ENCODE measurements around the gene GPR141. TPM values are rescaled to one million over a fixed set of nuclear protein-coding genes. Genes with fewer than 3 reads are reported as not detected.

GPR141 gene
- total RNA-seq, 1 experiment from 2014 or later, result not detected

- Histone ChIP-seq H3K27me3 (ENCODE audit: insufficient read depth, low read length) (no peaks in the 10 kb centered on the region; the same call in 1 of the 2 replicates), H2AFZ (ENCODE audit: low read depth, low read length, poor library complexity, severe bottlenecking) (no peak overlapping the region), H3K9me3 (ENCODE audit: control insufficient read depth in 1 of 2, insufficient read depth in 1 of 2, low read depth in 1 of 2, low read length in 2 of 2) (no peaks in the 10 kb centered on the region), H3K4me1 (ENCODE audit: control insufficient read depth in 1 of 2, insufficient read depth in 2 of 2, low read length in 2 of 2) (no peaks in the 10 kb centered on the region), H3K4me2 (ENCODE audit: low read length) (no peak overlapping the region), H3K79me2 (ENCODE audit: insufficient read depth, low read length) (no peaks in the 10 kb centered on the region), H3K4me3 (replicated peaks in 1 of 2; ENCODE audit: low read depth in 1 of 2, low read length in 2 of 2) (no peak overlapping the region), H3K9me2 (ENCODE audit: insufficient read depth) (no peaks in the 10 kb centered on the region), H3K27ac (ENCODE audit: low read depth, low read length) (no peak overlapping the region), H3K9ac (ENCODE audit: low read length) (no peak overlapping the region), H4K20me1 (ENCODE audit: insufficient read depth) (no peaks in the 10 kb centered on the region), H3K36me3 (ENCODE audit: control insufficient read depth in 1 of 2, insufficient read depth in 2 of 2, low read length in 2 of 2) (no peaks in the 10 kb centered on the region)
- POLR2A ChIA-PET, result no interaction called here
- RAD21 ChIA-PET (ENCODE audit: low non-redundant PET in 1 of 2, low total read pairs in 2 of 2, uncharacterized antibody in 2 of 2, unreplicated experiment in 2 of 2), result no interaction called here
- DNase-seq (ENCODE audit: low read depth, low spot score), result no peak
- TF ChIP-seq EGR1 (IDR thresholded peaks at IDR 0.05; ENCODE audit: low read depth), result no peak
- TF ChIP-seq ELF1 (IDR thresholded peaks at IDR 0.05; ENCODE audit: borderline replicate concordance, low read depth), result no peak
- no peak for TF ChIP-seq SRF (IDR thresholded peaks at IDR 0.05; ENCODE audit: low read depth)
- no peak for TF ChIP-seq POLR2AphosphoS5 (IDR thresholded peaks at IDR 0.05; ENCODE audit: low read depth, low read length)
- TF ChIP-seq MAX (IDR thresholded peaks at IDR 0.05), result no peak
- no peak for TF ChIP-seq CTCF (IDR thresholded peaks at IDR 0.05 in 2 of 3, conservative IDR thresholded peaks at IDR 0.05 in 1 of 3; ENCODE audit: borderline replicate concordance in 1 of 3, insufficient read depth in 1 of 3, low read depth in 2 of 3, low read length in 2 of 3)
- TF ChIP-seq EZH2 (IDR thresholded peaks at IDR 0.05), result no peak
- BruUV-seq (replicated peaks), result no TSS peak
- intact Hi-C loops (cut with micrococcal nuclease), result no loop called here
- ATAC-seq, result no peak
- CTCF ChIA-PET, result no interaction called here
These were observed 10.6 kb upstream of the GPR141 start for GRCh38 chr7:37672926-37673325.

GRCh38 chr7:37673523-37673922, 10.0 kb upstream of the GPR141 start:
- H3K36me3 ChIP-seq (ENCODE audit: control insufficient read depth in 1 of 2, insufficient read depth in 2 of 2, low read length in 2 of 2), result no peaks in the 10 kb centered on the region
- ChIA-PET POLR2A (no interaction called here), RAD21 (ENCODE audit: low non-redundant PET in 1 of 2, low total read pairs in 2 of 2, uncharacterized antibody in 2 of 2, unreplicated experiment in 2 of 2) (no interaction called here), CTCF (no interaction called here)
- no peak overlapping the region for H2AFZ ChIP-seq (ENCODE audit: low read depth, low read length, poor library complexity, severe bottlenecking)
- intact Hi-C loops (cut with micrococcal nuclease), result no loop called here
- no peak for DNase-seq (ENCODE audit: low read depth, low spot score)
- H4K20me1 ChIP-seq (ENCODE audit: insufficient read depth), result no peaks in the 10 kb centered on the region
- ATAC-seq, result no peak
- BruUV-seq (replicated peaks), result no TSS peak
- H3K27me3 ChIP-seq (ENCODE audit: insufficient read depth, low read length), result no peaks in the 10 kb centered on the region; the same call in 1 of the 2 replicates
- no peak overlapping the region for H3K4me2 ChIP-seq (ENCODE audit: low read length)
- no peak overlapping the region for H3K27ac ChIP-seq (ENCODE audit: low read depth, low read length)
- no peaks in the 10 kb centered on the region for H3K4me1 ChIP-seq (ENCODE audit: control insufficient read depth in 1 of 2, insufficient read depth in 2 of 2, low read length in 2 of 2)
- H3K9me3 ChIP-seq (ENCODE audit: control insufficient read depth in 1 of 2, insufficient read depth in 1 of 2, low read depth in 1 of 2, low read length in 2 of 2), result no peaks in the 10 kb centered on the region
- H3K9me2 ChIP-seq (ENCODE audit: insufficient read depth), result no peaks in the 10 kb centered on the region
- no peak overlapping the region for H3K4me3 ChIP-seq (replicated peaks in 1 of 2; ENCODE audit: low read depth in 1 of 2, low read length in 2 of 2)
- H3K9ac ChIP-seq (ENCODE audit: low read length), result no peak overlapping the region
- no peaks in the 10 kb centered on the region for H3K79me2 ChIP-seq (ENCODE audit: insufficient read depth, low read length)
- TF ChIP-seq EZH2phosphoT487 (IDR thresholded peaks at IDR 0.05; ENCODE audit: borderline replicate concordance), result no peak
- no peak for TF ChIP-seq SRF (IDR thresholded peaks at IDR 0.05; ENCODE audit: low read depth)
- no peak for TF ChIP-seq YY1 (IDR thresholded peaks at IDR 0.05; ENCODE audit: extremely low read depth, insufficient replicate concordance, low read depth, low read length)
- no peak for TF ChIP-seq SP1 (IDR thresholded peaks at IDR 0.05; ENCODE audit: low read depth)
- no peak for TF ChIP-seq ELF1 (IDR thresholded peaks at IDR 0.05; ENCODE audit: borderline replicate concordance, low read depth)
- TF ChIP-seq CTCF (IDR thresholded peaks at IDR 0.05 in 2 of 3, conservative IDR thresholded peaks at IDR 0.05 in 1 of 3; ENCODE audit: borderline replicate concordance in 1 of 3, insufficient read depth in 1 of 3, low read depth in 2 of 3, low read length in 2 of 3), result no peak
- TF ChIP-seq REST (IDR thresholded peaks at IDR 0.05; ENCODE audit: low read depth), result no peak
- TF ChIP-seq SIN3A (IDR thresholded peaks at IDR 0.05; ENCODE audit: low read depth), result no peak
